GM19238 (cell line): ENCODE results near the gene ZGPAT.

Experiments
- DNase-seq: peaks from one replicate; pipeline ENCODE4 v3.0.0; 2011; ENCODE audit warnings: low spot score; ENCODE audit not compliant: insufficient read length

The ZGPAT gene

GRCh38 chr20:63678667-63679465 is 29.0 kb upstream of the ZGPAT start:
- no peak for DNase-seq

GRCh38 chr20:63679799-63680305 is 28.0 kb upstream of the ZGPAT start:
- no peak for DNase-seq

- DNase-seq = no peak
Measured at GRCh38 chr20:63680427-63680826, 27.4 kb upstream of the ZGPAT start.

- DNase-seq = no peak
Measured at GRCh38 chr20:63680857-63681608, 26.8 kb upstream of the ZGPAT start.

GRCh38 chr20:63681609-63682142 is 26.2 kb upstream of the ZGPAT start:
- DNase-seq = no peak

- no peak for DNase-seq
Measured at GRCh38 chr20:63682384-63683139, 25.3 kb upstream of the ZGPAT start.

GRCh38 chr20:63685269-63686026 is 22.4 kb upstream of the ZGPAT start:
- no peak for DNase-seq

GRCh38 chr20:63686094-63686491 is 21.7 kb upstream of the ZGPAT start:
- no peak for DNase-seq

GRCh38 chr20:63686492-63687321 is 21.1 kb upstream of the ZGPAT start:
- no peak for DNase-seq

GRCh38 chr20:63687419-63688178 is 20.2 kb upstream of the ZGPAT start:
- DNase-seq = no peak

GRCh38 chr20:63688228-63689045 is 19.4 kb upstream of the ZGPAT start:
- no peak for DNase-seq

GRCh38 chr20:63689046-63690002 is 18.5 kb upstream of the ZGPAT start:
- DNase-seq = no peak

- no peak for DNase-seq
Measured at GRCh38 chr20:63690003-63690897, 17.6 kb upstream of the ZGPAT start.

- no peak for DNase-seq
Measured at GRCh38 chr20:63690898-63691710, 16.7 kb upstream of the ZGPAT start.

GRCh38 chr20:63691711-63692435 is 16.0 kb upstream of the ZGPAT start:
- no peak for DNase-seq
